ENCODE data around the gene PLPP4.
"Not testable (repeated sequence)": the region's sequence is repeated elsewhere in the genome, so short reads cannot be mapped to it uniquely, and the experiment has no call there.

The PLPP4 gene

DNA sequence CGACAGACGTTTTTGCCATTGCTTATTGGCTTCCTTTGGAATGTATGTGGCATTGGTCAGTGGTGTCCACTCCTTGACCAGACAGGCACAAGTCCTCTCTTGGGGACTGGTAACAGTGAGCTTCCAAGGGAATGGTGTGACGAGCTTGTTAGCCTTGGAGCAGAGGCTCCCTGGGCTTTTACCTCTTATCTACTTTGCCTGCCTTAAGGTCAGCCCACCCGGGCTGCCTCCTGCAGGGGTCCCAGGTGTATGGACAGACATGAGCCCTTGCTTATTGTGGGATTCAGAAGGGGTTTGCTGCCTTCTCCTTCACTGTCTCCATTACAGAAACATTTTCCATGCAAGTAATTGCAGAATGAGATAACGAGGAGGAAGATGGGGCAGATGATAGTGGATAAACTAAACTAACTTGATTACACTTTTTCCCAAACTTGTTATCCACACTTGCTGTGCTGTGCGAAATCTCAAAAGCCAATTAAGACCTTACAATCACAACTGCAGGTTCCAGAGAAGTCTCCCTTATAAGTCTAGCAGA, 29.7 kb downstream of the PLPP4 start:
- no peak for DNase-seq (ENCODE audit: low read depth in 2 of 2)

DNA sequence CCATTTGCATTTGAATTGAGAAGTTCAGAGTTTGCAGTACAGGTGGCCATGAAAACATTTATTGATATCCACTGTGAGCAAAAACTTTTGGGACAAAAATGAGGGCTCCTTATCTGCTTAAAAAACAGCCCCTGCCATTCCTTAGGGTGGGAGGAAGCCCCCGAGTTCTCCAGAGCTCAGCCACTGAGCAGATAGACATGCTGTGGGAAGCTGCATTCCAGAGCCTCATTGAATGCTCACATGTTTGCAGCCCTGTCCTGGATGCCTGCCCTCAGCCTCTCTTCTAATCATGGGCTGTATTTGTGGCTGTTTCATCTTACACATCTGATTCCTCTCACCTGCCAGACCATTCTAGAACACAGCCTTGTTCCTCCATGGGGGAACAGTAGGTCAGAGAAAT, 33.3 kb downstream of the PLPP4 start:
- DNase-seq (ENCODE audit: low read depth in 2 of 2) = no peak

- DNase-seq (ENCODE audit: low read depth in 2 of 2) = no peak
Measured at GRCh38 chr10:120492346-120492745, 35.3 kb downstream of the PLPP4 start.

DNA sequence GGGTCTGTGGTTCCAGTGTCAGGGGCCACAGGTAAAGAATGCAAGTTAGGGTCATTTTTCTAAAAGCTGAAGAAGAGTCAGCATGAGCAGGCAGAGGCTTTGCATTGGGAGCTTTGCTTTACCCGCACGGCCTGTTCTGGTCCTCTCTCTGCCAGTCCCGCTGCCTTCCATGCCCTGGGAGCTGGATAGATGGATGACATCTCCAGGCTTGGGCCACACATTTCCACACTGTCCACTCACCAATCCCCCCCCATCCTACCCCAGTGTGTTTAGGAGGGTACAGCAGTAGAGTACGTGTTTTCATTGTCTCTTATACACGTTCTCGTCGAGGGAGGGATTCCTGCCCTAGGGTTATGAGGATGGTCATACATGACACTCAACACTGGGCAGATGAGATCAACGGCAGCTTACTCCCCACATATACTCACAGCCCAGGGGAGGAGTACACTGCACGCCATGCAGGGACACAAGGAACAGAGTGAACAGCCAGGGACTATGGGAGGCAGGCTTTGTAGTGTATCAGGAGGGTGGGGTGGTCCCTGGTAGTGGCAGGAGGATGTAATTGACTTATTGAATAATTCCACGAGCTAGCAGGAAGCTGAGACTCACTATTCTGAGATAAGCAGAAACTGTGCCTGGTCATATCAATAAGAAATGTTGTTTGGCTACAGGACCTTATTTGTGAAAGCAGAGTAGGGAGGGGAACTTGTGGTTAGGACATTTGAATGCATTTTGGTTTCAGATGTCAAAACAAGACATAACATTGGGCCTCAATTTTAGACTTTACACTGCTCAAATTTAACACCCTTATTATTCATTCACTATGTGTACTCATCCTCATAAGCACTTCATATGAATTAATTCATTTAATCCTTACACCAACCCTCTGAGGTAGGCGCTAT, 36.6 kb downstream of the PLPP4 start:
- DNase-seq (ENCODE audit: low read depth in 2 of 2) = no peak

GRCh38 chr10:120494313-120494710, 37.3 kb downstream of the PLPP4 start:
- DNase-seq (ENCODE audit: low read depth in 2 of 2) = no peak

GRCh38 chr10:120495226-120496009, 38.4 kb downstream of the PLPP4 start:
- DNase-seq (ENCODE audit: low read depth in 2 of 2) = no peak

DNA sequence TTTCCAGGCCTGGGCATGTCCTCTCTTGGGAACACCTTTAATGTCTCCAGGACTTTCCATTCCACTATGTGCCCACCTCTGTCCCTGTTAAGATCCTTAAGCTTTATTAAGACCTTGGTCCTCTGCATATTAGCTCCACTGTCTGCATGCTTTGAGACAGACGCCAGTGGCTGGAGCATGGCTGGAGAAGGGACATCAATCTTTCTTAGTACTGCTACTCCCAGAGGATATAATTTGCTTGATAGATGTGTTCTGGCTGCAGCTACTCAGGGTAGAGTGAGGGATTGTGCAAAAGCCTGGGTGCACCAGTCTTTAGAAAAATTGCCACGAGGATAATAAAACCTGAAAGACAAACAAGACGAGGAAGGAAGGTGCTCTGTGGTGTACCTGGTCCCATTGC, 42.9 kb downstream of the PLPP4 start:
- no peak for DNase-seq (ENCODE audit: low read depth in 2 of 2)

DNA sequence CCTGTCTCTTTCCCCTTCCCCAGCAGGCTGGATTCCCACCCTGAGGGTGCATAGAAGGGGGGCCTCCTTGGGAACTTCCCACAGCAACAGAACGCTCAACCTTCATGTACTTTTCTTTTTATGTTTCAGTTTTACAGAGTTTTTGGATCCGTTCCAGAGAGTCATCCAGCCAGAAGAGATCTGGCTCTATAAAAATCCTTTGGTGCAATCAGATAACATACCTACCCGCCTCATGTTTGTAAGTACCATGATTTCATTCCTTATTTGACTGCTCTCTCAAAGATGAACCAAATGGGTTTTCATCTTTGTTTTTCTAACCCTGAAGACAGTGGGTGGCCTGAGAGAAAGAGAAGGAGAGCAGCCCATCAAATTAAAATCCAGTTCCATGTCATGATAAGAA, 46.7 kb downstream of the PLPP4 start:
- no peak for DNase-seq (ENCODE audit: low read depth in 2 of 2)

- DNase-seq (ENCODE audit: low read depth in 2 of 2) = not testable (repeated sequence)
Measured at GRCh38 chr10:120504227-120504626, 47.2 kb downstream of the PLPP4 start.

GRCh38 chr10:120505056-120505455, 48.0 kb downstream of the PLPP4 start:
- no peak for DNase-seq (ENCODE audit: low read depth in 2 of 2)

- DNase-seq (ENCODE audit: low read depth in 2 of 2) = no peak
Measured at GRCh38 chr10:120505866-120506265, 48.8 kb downstream of the PLPP4 start.

GRCh38 chr10:120506674-120507073, 49.6 kb downstream of the PLPP4 start:
- no peak for DNase-seq (ENCODE audit: low read depth in 2 of 2)

DNA sequence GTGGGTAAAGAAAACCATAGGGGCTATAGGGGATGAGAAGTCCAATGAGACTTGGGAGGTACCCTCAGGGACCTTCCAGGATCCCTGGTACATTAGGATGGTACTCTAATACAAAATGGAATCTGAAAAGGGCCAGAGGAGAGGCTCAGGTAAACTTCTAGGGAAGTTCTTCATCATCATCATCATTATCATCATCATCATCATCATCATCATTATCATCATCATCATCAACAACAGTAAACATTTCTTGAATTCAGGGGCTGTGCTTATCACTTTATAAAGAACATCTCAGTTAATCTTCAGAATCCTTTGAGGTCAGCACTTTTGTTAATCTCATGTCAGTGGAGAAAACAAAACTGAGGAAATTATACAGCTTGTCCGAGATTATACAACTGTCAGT, 50.1 kb downstream of the PLPP4 start:
- no peak for DNase-seq (ENCODE audit: low read depth in 2 of 2)

DNA sequence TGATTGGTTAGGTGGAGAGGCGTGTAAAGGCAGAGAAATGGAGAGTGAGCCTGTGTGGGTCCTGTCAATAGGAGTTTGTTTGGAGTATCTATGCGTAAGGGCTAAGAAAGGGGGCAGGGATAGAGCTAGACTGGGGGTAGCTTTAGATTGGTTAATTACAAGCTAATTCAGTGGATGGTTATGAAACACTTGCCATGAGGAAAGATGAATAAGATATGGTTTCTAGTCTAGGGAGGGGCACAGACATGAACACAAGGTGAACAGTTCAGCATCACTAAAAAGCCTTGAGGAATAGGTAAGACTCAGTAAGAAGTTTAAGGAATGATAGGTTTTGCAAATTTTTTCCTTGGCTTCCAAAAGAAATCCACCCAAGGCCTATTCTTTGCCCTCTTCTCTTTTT, 50.6 kb downstream of the PLPP4 start:
- no peak for DNase-seq (ENCODE audit: low read depth in 2 of 2)

- DNase-seq (ENCODE audit: low read depth in 2 of 2) = no peak
Measured at GRCh38 chr10:120508393-120508792, 51.4 kb downstream of the PLPP4 start.

GRCh38 chr10:120508966-120509365, 51.9 kb downstream of the PLPP4 start:
- DNase-seq (ENCODE audit: low read depth in 2 of 2) = no peak

GRCh38 chr10:120511165-120511564, 54.1 kb downstream of the PLPP4 start:
- DNase-seq (ENCODE audit: low read depth in 2 of 2) = no peak

- no peak for DNase-seq (ENCODE audit: low read depth in 2 of 2)
Measured at GRCh38 chr10:120513307-120513796, 56.3 kb downstream of the PLPP4 start.

DNA sequence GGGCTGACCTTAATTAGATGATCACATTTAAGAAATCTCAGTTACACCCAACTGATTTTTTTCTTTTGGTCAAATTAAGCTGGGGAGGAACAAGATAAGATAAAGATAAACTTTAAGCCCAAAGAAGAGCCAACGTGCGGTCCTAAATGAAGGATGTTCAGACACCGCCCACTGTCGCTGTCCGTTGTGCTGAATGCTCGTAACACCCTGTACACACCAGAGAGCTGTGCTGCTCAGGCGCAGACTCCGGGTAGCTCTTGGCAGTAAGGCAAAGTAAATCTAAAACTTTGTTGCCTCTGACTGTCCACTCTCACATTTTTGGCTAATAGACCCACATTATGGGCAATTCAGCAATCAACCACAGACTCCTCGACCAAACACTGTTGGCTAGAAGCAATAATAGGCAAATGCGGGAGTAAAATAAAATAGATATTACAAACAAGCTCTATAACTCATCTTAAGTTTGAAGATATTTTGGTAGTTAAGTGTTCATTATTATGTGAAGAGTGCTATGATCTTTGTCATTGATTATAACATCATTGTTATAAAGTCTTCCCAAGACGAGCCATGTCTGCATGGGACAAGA, 57.1 kb downstream of the PLPP4 start:
- no peak for DNase-seq (ENCODE audit: low read depth in 2 of 2)

- no peak for DNase-seq (ENCODE audit: low read depth in 2 of 2)
Measured at GRCh38 chr10:120514959-120515358, 57.9 kb downstream of the PLPP4 start.

- no peak for DNase-seq (ENCODE audit: low read depth in 2 of 2)
Measured at GRCh38 chr10:120515741-120516140, 58.7 kb downstream of the PLPP4 start.

DNA sequence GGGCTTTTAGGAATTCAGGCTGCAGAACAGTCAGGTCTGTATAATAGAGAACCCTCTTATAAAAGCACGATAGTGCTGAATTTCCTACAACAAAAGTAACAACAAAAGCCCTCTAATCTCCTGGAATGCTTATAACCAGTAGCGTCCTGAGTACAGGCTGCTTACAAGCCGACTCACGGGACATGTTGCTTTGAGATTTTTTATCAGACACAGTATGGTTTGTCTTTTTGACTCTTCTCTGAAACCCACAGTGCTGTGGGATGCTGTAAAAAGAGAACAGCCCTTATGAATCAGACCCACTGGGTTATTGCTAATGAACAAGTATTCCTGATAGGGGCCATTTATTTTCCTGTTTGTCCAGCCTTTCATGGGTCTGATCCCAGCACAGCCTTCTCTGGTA, 59.4 kb downstream of the PLPP4 start:
- no peak for DNase-seq (ENCODE audit: low read depth in 2 of 2)

Measured in stimulated activated CD4-positive, alpha-beta T cell treated with anti-CD3 and anti-CD28 coated beads, Interleukin-12 subunit alpha, Interleukin-12 subunit beta, amount 100 ng/mL, for 24 hours (primary cell).